ENCODE results near the gene MAP3K14.

Gene MAP3K14

GRCh38 chr17:45326626-45327025 is 9.8 kb upstream of the MAP3K14 start:
- peaks cover 4 to 5% of the 10 kb centered on the region in 2 donors for H3K4me1 ChIP-seq (ENCODE audit: control insufficient read depth in 2 of 2, insufficient read depth in 2 of 2, low read length in 2 of 2)
- H3K9me3 ChIP-seq (ENCODE audit: control insufficient read depth in 2 of 2, low read length in 2 of 2): no peaks in the 10 kb centered on the region
- H3K9ac ChIP-seq (ENCODE audit: low read depth in 1 of 2, low read length in 2 of 2): no peak overlapping the region
- no peak overlapping the region for H3K4me3 ChIP-seq (ENCODE audit: low read length in 2 of 2)
- no peak overlapping the region for H3K27ac ChIP-seq (ENCODE audit: low read depth in 2 of 2, low read length in 2 of 2)
- H3K27me3 ChIP-seq (ENCODE audit: control insufficient read depth in 2 of 2, insufficient read depth in 2 of 2, low read length in 2 of 2): no peaks in the 10 kb centered on the region
- no peaks in the 10 kb centered on the region for H3K36me3 ChIP-seq (ENCODE audit: control insufficient read depth in 2 of 2, insufficient read depth in 2 of 2, low read length in 2 of 2)

GRCh38 chr17:45325810-45326209 is 9.0 kb upstream of the MAP3K14 start:
- Histone ChIP-seq H3K36me3 (ENCODE audit: control insufficient read depth in 2 of 2, insufficient read depth in 2 of 2, low read length in 2 of 2) (no peaks in the 10 kb centered on the region), H3K4me1 (ENCODE audit: control insufficient read depth in 2 of 2, insufficient read depth in 2 of 2, low read length in 2 of 2) (peaks cover 12 to 13% of the 10 kb centered on the region in 2 donors), H3K4me3 (ENCODE audit: low read length in 2 of 2) (no peak overlapping the region), H3K9ac (ENCODE audit: low read depth in 1 of 2, low read length in 2 of 2) (no peak overlapping the region), H3K9me3 (ENCODE audit: control insufficient read depth in 2 of 2, low read length in 2 of 2) (no peaks in the 10 kb centered on the region), H3K27ac (ENCODE audit: low read depth in 2 of 2, low read length in 2 of 2) (no peak overlapping the region), H3K27me3 (ENCODE audit: control insufficient read depth in 2 of 2, insufficient read depth in 2 of 2, low read length in 2 of 2) (no peaks in the 10 kb centered on the region)

GRCh38 chr17:45324336-45324735 is 7.5 kb upstream of the MAP3K14 start:
- H3K4me1 ChIP-seq (ENCODE audit: control insufficient read depth in 2 of 2, insufficient read depth in 2 of 2, low read length in 2 of 2): peaks cover 24 to 27% of the 10 kb centered on the region in 2 donors
- no peak overlapping the region for H3K27ac ChIP-seq (ENCODE audit: low read depth in 2 of 2, low read length in 2 of 2)
- no peaks in the 10 kb centered on the region for H3K9me3 ChIP-seq (ENCODE audit: control insufficient read depth in 2 of 2, low read length in 2 of 2)
- H3K9ac ChIP-seq (ENCODE audit: low read depth in 1 of 2, low read length in 2 of 2): no peak overlapping the region
- H3K36me3 ChIP-seq (ENCODE audit: control insufficient read depth in 2 of 2, insufficient read depth in 2 of 2, low read length in 2 of 2): no peaks in the 10 kb centered on the region
- H3K4me3 ChIP-seq (ENCODE audit: low read length in 2 of 2): no peak overlapping the region
- H3K27me3 ChIP-seq (ENCODE audit: control insufficient read depth in 2 of 2, insufficient read depth in 2 of 2, low read length in 2 of 2): no peaks in the 10 kb centered on the region

- H3K27me3 ChIP-seq (ENCODE audit: control insufficient read depth in 2 of 2, insufficient read depth in 2 of 2, low read length in 2 of 2): no peaks in the 10 kb centered on the region
- H3K36me3 ChIP-seq (ENCODE audit: control insufficient read depth in 2 of 2, insufficient read depth in 2 of 2, low read length in 2 of 2): no peaks in the 10 kb centered on the region
- H3K4me3 ChIP-seq (ENCODE audit: low read length in 2 of 2): no peak overlapping the region
- no peaks in the 10 kb centered on the region for H3K9me3 ChIP-seq (ENCODE audit: control insufficient read depth in 2 of 2, low read length in 2 of 2)
- H3K9ac ChIP-seq (ENCODE audit: low read depth in 1 of 2, low read length in 2 of 2): no peak overlapping the region
- H3K27ac ChIP-seq (ENCODE audit: low read depth in 2 of 2, low read length in 2 of 2): no peak overlapping the region
- peaks cover 43 to 47% of the 10 kb centered on the region in 2 donors for H3K4me1 ChIP-seq (ENCODE audit: control insufficient read depth in 2 of 2, insufficient read depth in 2 of 2, low read length in 2 of 2)
Measured at GRCh38 chr17:45322168-45322567, 5.3 kb upstream of the MAP3K14 start.

GRCh38 chr17:45320931-45321461 is 4.2 kb upstream of the MAP3K14 start:
- peak overlapping the region; percentile 2 to 54 for H3K9ac ChIP-seq (ENCODE audit: low read depth in 1 of 2, low read length in 2 of 2)
- no peaks in the 10 kb centered on the region for H3K27me3 ChIP-seq (ENCODE audit: control insufficient read depth in 2 of 2, insufficient read depth in 2 of 2, low read length in 2 of 2)
- no peaks in the 10 kb centered on the region for H3K36me3 ChIP-seq (ENCODE audit: control insufficient read depth in 2 of 2, insufficient read depth in 2 of 2, low read length in 2 of 2)
- peak overlapping the region; percentile 77 to 82 for H3K27ac ChIP-seq (ENCODE audit: low read depth in 2 of 2, low read length in 2 of 2)
- no peaks in the 10 kb centered on the region for H3K9me3 ChIP-seq (ENCODE audit: control insufficient read depth in 2 of 2, low read length in 2 of 2)
- peak overlapping the region in 1 of 2 donors; percentile 40 for H3K4me3 ChIP-seq (ENCODE audit: low read length in 2 of 2)
- H3K4me1 ChIP-seq (ENCODE audit: control insufficient read depth in 2 of 2, insufficient read depth in 2 of 2, low read length in 2 of 2): peaks cover 43 to 47% of the 10 kb centered on the region in 2 donors

GRCh38 chr17:45320349-45320930 is 3.6 kb upstream of the MAP3K14 start:
- Histone ChIP-seq H3K4me3 (ENCODE audit: low read length in 2 of 2) (peak overlapping the region in 1 of 2 donors; percentile 40), H3K36me3 (ENCODE audit: control insufficient read depth in 2 of 2, insufficient read depth in 2 of 2, low read length in 2 of 2) (no peaks in the 10 kb centered on the region), H3K4me1 (ENCODE audit: control insufficient read depth in 2 of 2, insufficient read depth in 2 of 2, low read length in 2 of 2) (peaks cover 45 to 52% of the 10 kb centered on the region in 2 donors), H3K9me3 (ENCODE audit: control insufficient read depth in 2 of 2, low read length in 2 of 2) (no peaks in the 10 kb centered on the region), H3K9ac (ENCODE audit: low read depth in 1 of 2, low read length in 2 of 2) (peak overlapping the region in 1 of 2 donors; percentile 2), H3K27ac (ENCODE audit: low read depth in 2 of 2, low read length in 2 of 2) (peak overlapping the region; percentile 77 to 82), H3K27me3 (ENCODE audit: control insufficient read depth in 2 of 2, insufficient read depth in 2 of 2, low read length in 2 of 2) (no peaks in the 10 kb centered on the region)

- peak overlapping the region; percentile 36 to 57 for H3K9ac ChIP-seq (ENCODE audit: low read depth in 1 of 2, low read length in 2 of 2)
- peaks cover 57 to 64% of the 10 kb centered on the region in 2 donors for H3K4me1 ChIP-seq (ENCODE audit: control insufficient read depth in 2 of 2, insufficient read depth in 2 of 2, low read length in 2 of 2)
- no peaks in the 10 kb centered on the region for H3K27me3 ChIP-seq (ENCODE audit: control insufficient read depth in 2 of 2, insufficient read depth in 2 of 2, low read length in 2 of 2)
- H3K9me3 ChIP-seq (ENCODE audit: control insufficient read depth in 2 of 2, low read length in 2 of 2): no peaks in the 10 kb centered on the region
- H3K4me3 ChIP-seq (ENCODE audit: low read length in 2 of 2): peak overlapping the region; percentile 39 to 44
- H3K27ac ChIP-seq (ENCODE audit: low read depth in 2 of 2, low read length in 2 of 2): peak overlapping the region; percentile 83 to 86
- no peaks in the 10 kb centered on the region for H3K36me3 ChIP-seq (ENCODE audit: control insufficient read depth in 2 of 2, insufficient read depth in 2 of 2, low read length in 2 of 2)
Measured at GRCh38 chr17:45319239-45319703, 2.5 kb upstream of the MAP3K14 start.

- Histone ChIP-seq H3K9ac (ENCODE audit: low read depth in 1 of 2, low read length in 2 of 2) (peak overlapping the region; percentile 36 to 57), H3K4me3 (ENCODE audit: low read length in 2 of 2) (peak overlapping the region; percentile 39 to 44), H3K36me3 (ENCODE audit: control insufficient read depth in 2 of 2, insufficient read depth in 2 of 2, low read length in 2 of 2) (no peaks in the 10 kb centered on the region), H3K9me3 (ENCODE audit: control insufficient read depth in 2 of 2, low read length in 2 of 2) (no peaks in the 10 kb centered on the region), H3K4me1 (ENCODE audit: control insufficient read depth in 2 of 2, insufficient read depth in 2 of 2, low read length in 2 of 2) (peaks cover 62 to 70% of the 10 kb centered on the region in 2 donors), H3K27ac (ENCODE audit: low read depth in 2 of 2, low read length in 2 of 2) (peak overlapping the region; percentile 83 to 86), H3K27me3 (ENCODE audit: control insufficient read depth in 2 of 2, insufficient read depth in 2 of 2, low read length in 2 of 2) (no peaks in the 10 kb centered on the region)
Measured at GRCh38 chr17:45318561-45319230, 1.9 kb upstream of the MAP3K14 start.

GRCh38 chr17:45317111-45317928 is 500 bp upstream of the MAP3K14 start:
- Histone ChIP-seq H3K27ac (ENCODE audit: low read depth in 2 of 2, low read length in 2 of 2) (peak overlapping the region; percentile 99), H3K9me3 (ENCODE audit: control insufficient read depth in 2 of 2, low read length in 2 of 2) (no peaks in the 10 kb centered on the region), H3K27me3 (ENCODE audit: control insufficient read depth in 2 of 2, insufficient read depth in 2 of 2, low read length in 2 of 2) (no peaks in the 10 kb centered on the region), H3K9ac (ENCODE audit: low read depth in 1 of 2, low read length in 2 of 2) (peak overlapping the region; percentile 57 to 79), H3K4me1 (ENCODE audit: control insufficient read depth in 2 of 2, insufficient read depth in 2 of 2, low read length in 2 of 2) (peaks cover 76 to 84% of the 10 kb centered on the region in 2 donors), H3K4me3 (ENCODE audit: low read length in 2 of 2) (peak overlapping the region; percentile 83 to 86), H3K36me3 (ENCODE audit: control insufficient read depth in 2 of 2, insufficient read depth in 2 of 2, low read length in 2 of 2) (no peaks in the 10 kb centered on the region)
